K562 (cell line): Measurements from ENCODE around the gene NACC1. TPM values are rescaled to one million over a fixed set of nuclear protein-coding genes. Genes with fewer than 3 reads are reported as not detected.

Experiments used
- ADNP ChIP-seq: fragments of 200-800 bp; sonication (Bioruptor generic); IDR thresholded peaks from 2 replicates; pipeline ENCODE4 v1.6.1; 2016; ENCODE audit warnings: missing genetic modification characterization, missing compliant biosample characterization
- E2F3 ChIP-seq: fragments of 250-450 bp; sonication (Bioruptor Pico); IDR thresholded peaks from 2 replicates; pipeline ENCODE4 v1.4.0; 2020; ENCODE audit warnings: mild to moderate bottlenecking
- E2F8 ChIP-seq: fragments of 450-650 bp; IDR thresholded peaks from 2 replicates; pipeline ENCODE4 v1.7.1; 2018; ENCODE audit warnings: mild to moderate bottlenecking, low read depth; ENCODE audit not compliant: partially characterized antibody
- ELF4 ChIP-seq: fragments of 450-650 bp; formaldehyde crosslinking; IDR thresholded peaks from 2 replicates; pipeline ENCODE4 v1.4.0; 2022; ENCODE audit warnings: missing genetic modification characterization
- IRF2 ChIP-seq: sonication (generic); formaldehyde crosslinking; IDR thresholded peaks from 2 replicates; pipeline ENCODE4 v1.8.1; 2022; ENCODE audit warnings: mild to moderate bottlenecking, missing genetic modification reagents
- MGA ChIP-seq: fragments of 450-650 bp; IDR thresholded peaks from 2 replicates; pipeline ENCODE4 v1.6.1; 2016; ENCODE audit warnings: mild to moderate bottlenecking, moderate library complexity
- RFX1 ChIP-seq: fragments of 450-650 bp; IDR thresholded peaks from 2 replicates; pipeline ENCODE4 v1.6.1; 2016; ENCODE audit warnings: mild to moderate bottlenecking, moderate library complexity
- SMAD2 ChIP-seq: fragments of 150-350 bp; IDR thresholded peaks from 2 replicates; pipeline ENCODE4 v1.6.1; 2014; ENCODE audit warnings: low read depth, mild to moderate bottlenecking, low read length
- STAT6 ChIP-seq: sonication (generic); formaldehyde crosslinking; IDR thresholded peaks from 2 replicates; pipeline ENCODE4 v1.8.1; 2023; ENCODE audit warnings: mild to moderate bottlenecking, missing genetic modification reagents
- ZNF586 ChIP-seq: fragments of 450-650 bp; formaldehyde crosslinking; conservative IDR thresholded peaks from 2 replicates; pipeline ENCODE4 v1.4.0; 2020; ENCODE audit warnings: mild to moderate bottlenecking, moderate library complexity
- ZNF778 ChIP-seq: fragments of 450-650 bp; formaldehyde crosslinking; IDR thresholded peaks from 2 replicates; pipeline ENCODE4 v1.4.0; 2020; ENCODE audit warnings: mild to moderate bottlenecking, moderate library complexity
- polyA plus RNA-seq, 8 experiments: library from polyadenylated mRNA; depleted of rRNA in 4 of 8; stranded (reverse) in 5 of 8; unstranded in 3 of 8; fragments of >200 nt; fragmentation: Nextera tagmentation in 2 of 8; fragmentation: Illumina TruSeq in 1 of 8; extraction: Ambion mirVana in 2 of 8; extraction: Trizol in 1 of 8; gene quantifications; 2 replicates each; pipeline versions ENCODE4 v1.2.1 to v1.2.3, GENCODE V29; 2011 to 2014; ENCODE audit warnings: inconsistent platforms in 1 of 8, missing spikeins in 1 of 8
- total RNA-seq, 7 experiments: library from RNA; depleted of rRNA in 6 of 7; stranded (reverse); fragments of >200 nt in 6 of 7; fragmentation: Illumina TruSeq in 2 of 7; extraction: Trizol in 2 of 7; gene quantifications; 2 replicates each; pipeline versions ENCODE4 v1.2.1 to v1.2.3, GENCODE V29; 2011 to 2021; ENCODE audit warnings: low replicate concordance in 1 of 7

NACC1 gene
- total and polyA plus RNA-seq, 9 of the 15 experiments (the other 6 are each of a cell fraction or from before 2014, with no cell fraction given): 0.04 to 96.6 (median 25.8) TPM

DNA sequence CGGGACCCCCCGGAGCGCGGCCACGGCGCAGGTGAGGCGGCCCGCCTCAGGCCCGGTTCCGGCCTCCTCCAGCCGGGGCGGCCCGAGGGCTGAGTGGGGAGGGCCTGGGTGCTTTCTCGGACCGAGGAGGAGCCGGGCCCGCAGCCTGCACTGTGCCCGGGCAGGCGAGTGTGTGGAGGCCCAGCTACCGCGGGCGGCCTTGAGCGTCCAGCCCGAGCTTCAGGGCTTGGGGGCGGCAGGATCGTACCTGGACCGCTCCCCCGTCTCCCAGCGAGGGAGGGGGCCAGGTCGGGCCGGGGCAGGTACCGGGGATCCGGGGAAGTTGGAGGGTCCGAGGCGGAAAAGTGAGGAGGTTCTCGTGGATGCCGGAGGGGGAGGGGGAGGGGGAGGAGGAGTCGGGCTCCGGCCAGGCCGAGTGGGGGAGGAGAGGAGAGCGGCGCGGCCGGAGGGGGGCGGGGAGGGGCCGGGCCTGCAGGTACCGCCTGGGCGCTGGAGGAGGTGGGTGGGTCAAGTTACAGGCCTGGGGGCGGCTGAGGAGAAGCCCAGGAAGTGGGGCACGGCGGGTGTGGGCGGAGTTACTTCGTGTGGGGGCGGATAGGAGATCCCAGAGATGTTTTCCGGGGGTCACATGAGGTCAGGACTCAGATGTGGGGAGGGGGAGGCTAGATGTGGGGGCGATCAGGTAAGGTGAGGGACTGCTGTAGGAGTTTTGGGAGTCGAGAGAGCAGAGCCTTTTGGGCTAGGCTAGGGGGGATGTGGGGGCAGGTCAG, 545 bp downstream of the NACC1 start (continued):
- TF ChIP-seq MGA: no peak
- no peak for TF ChIP-seq E2F3 (CRISPR knock-in tag)
- TF ChIP-seq ZNF778 (CRISPR knock-in tag): no peak
- TF ChIP-seq RFX1: no peak
- TF ChIP-seq ADNP (tag): no peak
- TF ChIP-seq ZNF586 (CRISPR knock-in tag): no peak
- TF ChIP-seq ELF4 (CRISPR knock-in tag): peak; percentile 68; the same call in 1 of the 2 replicates
- no peak for TF ChIP-seq STAT6 (CRISPR knock-in tag)
- TF ChIP-seq SMAD2: no peak
- no peak for TF ChIP-seq E2F8
- no peak for TF ChIP-seq IRF2 (CRISPR knock-in tag)
